HS-5 (cell line): ENCODE results near the gene ERFL.

Experiments
- DNase-seq: peaks from one replicate; pipeline ENCODE4 v3.0.0-alpha.2; 2012; ENCODE audit warnings: low read depth

The ERFL gene

DNA sequence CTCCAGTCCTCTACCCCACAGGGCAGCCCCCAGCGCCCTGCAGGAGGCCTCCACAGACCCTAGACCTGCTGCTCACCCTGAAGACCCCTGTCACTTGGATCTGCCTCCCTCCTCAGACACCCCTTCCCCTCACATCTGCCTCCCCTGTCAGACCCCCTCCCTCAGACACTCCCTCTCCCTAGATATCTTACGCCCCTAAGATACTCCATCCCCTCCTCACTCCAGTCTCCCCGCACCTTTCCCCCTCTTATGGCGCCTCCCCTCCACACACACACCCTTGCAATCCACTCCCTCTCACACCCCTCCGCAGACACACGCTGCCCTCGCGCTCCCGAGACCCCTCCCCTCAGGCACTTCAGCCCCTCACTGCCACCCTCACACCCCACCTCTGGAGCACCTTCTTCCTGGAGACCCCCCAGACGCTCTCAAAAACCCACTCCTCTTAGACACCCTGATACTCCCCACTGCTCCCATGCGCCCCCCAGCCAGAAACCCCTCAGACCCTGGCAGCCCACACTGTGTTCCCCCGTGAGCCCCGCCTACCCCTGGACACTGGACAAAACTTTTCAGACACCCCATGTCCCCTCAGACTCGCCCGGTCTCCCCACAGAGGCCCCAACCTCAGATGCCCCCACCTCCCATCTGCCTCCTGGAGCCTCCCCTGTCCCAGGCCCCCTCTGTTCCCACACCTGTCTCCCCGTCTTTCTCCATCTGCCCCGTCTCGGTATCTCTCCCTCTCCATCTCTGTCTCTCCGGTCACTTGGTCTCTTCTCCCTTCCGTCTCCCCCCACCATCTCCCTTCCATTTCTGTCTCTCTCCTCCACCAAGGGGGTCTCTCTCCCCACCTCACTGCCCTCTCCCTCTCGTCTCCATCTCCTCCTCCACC lies 14.5 kb downstream of the ERFL start:
- no peak for DNase-seq

- DNase-seq: no peak
These were observed 15.2 kb downstream of the ERFL start for GRCh38 chr19:41912899-41913537.

GRCh38 chr19:41911889-41912731 lies 16.1 kb downstream of the ERFL start:
- DNase-seq: no peak

GRCh38 chr19:41910992-41911888 lies 17.0 kb downstream of the ERFL start:
- no peak for DNase-seq

DNA sequence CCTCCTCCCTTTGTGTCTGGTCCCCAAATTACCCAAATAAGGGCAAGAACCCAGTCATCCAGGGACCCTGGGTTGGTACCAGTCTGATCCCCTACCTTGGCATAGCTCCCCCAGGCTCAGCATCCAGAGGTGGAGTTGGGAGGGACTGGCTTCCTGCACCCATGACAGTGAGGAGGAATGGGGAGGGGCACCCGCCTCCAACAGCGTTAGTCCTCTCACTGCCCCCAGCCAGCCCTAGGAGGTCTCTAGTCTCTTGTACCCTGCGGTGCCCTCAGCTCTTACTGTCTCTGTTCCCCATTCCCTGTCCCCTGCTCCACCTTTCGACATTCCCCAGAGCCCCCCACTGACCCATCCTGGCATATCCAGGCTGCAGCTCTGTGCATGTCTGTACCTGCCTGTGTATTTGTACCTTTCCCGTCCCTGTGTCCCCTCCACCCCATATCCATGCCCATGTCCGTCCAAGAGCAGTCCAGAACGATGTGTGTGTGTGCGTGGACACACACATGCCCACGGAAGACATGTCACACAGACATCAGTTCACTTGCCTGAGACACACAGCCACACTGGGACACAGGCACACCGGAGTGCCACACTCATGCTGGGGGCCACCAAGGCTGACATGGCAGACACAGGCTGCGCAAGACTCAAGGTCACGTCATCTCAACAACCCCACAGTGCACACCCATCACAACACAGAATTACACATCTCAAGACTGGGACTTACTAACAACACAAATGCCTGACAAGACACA lies 17.8 kb downstream of the ERFL start:
- DNase-seq: no peak

- no peak for DNase-seq
These were observed 18.5 kb downstream of the ERFL start for GRCh38 chr19:41909706-41910105.

- DNase-seq: no peak
These were observed 19.4 kb downstream of the ERFL start for GRCh38 chr19:41908724-41909464.

DNA sequence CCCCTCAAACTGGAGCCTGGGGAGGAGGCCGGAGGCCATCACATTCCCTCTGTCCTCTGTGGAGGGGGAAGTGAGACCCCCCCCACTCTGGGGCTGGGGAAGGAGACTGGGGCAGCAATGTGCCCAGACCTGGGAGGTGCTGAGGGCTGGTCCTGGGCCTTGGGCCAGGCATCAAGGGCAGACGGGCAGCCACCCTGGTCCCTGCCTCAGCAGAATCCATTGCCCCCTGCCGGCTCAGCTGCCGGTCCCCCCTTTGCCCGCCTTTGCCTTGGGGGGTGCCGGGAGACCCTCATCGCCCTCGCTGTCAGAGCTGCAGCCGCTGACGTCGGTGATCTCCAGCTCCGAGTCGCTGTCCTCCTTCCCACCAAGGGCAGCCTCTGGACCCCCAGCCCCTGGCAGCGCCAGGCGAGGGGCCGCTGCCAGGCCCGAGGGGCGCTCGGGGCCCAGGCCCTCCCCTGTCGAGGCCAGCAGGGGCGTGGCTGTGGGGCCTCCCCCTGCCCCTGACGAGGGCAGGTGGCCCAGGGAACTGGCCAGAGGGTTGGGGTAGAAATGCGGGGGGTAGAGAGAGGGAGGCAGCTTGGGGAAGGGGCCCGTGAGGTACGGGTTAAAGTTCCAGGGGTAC lies 20.1 kb downstream of the ERFL start:
- no peak for DNase-seq

- no peak for DNase-seq
These were observed 21.2 kb downstream of the ERFL start for GRCh38 chr19:41906916-41907680.

DNA sequence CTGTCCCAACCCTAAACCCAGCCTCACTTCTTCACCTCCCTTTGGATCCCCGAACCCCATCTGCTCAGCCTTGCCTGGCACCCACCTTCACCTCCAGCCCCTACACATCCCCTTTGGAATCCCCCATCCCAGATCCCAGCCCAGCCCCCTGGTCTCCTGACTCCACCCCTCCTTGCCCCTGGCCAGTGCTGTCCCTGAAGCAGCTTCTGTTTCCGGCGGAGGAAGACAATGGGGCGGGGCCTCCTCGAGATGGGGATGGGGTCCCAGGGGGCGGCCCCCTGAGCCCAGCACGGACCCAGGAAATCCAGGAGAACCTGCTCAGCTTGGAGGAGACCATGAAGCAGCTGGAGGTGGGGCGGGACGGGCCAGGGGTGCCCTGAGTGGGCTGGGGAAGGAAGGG lies 22.0 kb downstream of the ERFL start:
- no peak for DNase-seq

GRCh38 chr19:41905273-41906002 lies 22.8 kb downstream of the ERFL start:
- DNase-seq: no peak

DNA sequence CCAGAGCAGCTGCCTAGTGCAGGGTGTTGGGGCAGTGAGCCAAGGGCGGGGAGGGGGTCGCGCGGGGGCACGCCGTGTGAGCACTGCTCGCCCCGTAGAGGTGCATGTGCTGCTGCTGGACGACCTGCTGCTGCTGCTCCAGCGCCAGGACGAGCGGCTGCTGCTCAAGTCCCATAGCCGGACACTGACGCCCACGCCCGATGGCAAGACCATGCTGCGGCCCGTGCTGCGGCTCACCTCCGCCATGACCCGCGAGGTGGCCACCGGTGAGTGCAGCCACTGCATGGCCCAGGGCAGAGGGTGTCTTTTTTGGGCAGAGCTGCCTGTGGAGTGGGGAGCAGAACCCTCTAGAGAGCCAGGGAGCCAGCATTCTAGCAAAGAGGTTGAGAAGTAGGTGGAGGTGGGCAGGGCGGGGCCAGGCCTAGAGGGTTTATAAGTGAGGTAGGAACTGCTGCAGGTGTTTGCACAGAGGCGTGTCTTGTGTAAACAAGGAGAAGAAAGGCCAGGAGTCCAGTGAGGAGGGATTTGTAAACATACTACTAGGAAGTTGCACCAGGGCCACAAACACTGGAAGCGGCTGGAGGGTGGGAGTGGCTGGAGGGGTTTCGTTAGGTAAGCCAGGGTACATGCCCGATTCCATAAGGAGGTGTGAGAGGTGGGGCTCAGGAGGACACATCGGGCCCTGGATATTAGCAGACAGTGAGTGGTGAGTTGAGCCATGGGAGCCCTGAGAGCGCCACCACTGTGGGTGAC lies 24.0 kb downstream of the ERFL start:
- no peak for DNase-seq

DNA sequence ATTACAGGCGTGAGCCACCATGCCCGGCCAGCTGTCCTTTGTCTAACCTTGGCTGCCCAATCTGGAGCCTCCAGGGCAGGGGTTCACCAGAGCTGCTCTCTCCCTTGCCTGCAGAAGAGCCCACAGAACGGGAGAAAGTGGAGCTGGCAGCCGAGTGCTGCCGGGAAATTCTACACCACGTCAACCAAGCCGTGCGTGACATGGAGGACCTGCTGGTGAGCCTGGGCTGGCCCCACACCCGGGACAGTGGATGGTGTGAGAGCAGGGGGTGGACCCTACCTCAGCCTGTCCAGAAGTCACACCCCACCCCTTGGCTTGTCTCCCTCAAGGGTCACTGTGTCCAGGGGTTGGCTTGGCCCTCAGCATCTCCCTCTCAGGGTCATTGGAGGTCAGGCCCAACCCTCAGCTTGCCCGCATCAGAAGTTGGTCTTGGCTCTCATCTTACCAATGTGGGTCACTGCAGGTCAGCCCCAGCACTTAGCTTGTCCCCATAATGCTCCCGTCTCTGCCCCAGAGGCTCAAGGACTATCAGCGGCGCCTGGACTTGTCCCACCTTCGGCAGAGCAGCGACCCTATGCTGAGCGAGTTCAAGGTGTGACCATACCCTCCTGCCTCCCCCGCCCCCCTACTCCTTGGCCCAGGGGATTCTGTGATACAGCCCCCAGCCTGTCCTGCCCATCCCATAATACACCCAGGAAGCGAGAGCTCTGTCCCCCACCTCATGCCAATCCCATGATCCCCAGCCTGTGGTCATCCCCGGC lies 24.9 kb downstream of the ERFL start:
- no peak for DNase-seq

DNA sequence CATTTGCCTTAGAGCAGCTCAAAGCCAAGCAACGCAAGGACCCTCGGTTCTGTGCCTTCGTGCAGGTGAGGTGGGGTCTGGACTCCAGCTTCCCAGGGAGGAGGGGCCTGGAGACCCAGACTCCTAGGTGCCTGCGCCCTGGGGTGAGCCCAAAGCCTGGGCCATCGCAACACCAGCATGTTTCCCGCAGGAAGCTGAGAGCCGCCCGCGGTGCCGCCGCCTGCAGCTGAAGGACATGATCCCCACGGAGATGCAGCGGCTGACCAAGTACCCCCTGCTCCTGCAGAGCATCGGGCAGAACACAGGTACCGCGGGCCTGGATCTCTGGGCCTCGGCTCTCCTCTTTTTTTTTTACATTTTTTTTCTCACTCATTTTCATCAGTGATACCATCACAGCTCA lies 25.7 kb downstream of the ERFL start:
- DNase-seq: no peak

DNA sequence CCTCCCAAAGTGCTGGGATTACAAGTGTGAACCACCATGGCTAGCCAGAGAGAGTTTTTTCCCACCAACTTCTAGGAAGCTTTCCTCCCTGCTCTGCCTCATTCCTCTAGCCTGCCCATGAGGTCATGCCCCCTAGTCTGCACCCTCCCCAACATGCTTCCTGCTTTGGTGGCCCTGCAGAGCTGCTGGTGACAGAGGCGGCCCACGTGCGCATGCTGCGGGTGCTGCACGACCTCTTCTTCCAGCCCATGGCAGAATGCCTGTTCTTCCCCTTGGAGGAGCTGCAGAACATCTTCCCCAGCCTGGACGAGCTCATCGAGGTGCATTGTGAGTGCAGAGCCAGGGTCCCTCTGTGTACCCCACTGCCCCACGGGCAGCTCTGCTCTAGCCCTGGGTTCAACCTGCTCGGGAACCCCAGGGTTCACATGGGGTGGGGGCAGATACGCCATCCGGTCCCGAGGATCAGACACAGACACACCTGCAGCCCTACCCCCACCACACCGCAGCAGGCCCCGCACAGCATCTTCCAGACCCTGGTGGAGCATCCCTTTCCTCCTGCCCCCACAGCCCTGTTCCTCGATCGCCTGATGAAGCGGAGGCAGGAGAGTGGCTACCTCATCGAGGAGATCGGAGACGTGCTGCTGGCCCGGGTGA lies 26.4 kb downstream of the ERFL start:
- no peak for DNase-seq

DNA sequence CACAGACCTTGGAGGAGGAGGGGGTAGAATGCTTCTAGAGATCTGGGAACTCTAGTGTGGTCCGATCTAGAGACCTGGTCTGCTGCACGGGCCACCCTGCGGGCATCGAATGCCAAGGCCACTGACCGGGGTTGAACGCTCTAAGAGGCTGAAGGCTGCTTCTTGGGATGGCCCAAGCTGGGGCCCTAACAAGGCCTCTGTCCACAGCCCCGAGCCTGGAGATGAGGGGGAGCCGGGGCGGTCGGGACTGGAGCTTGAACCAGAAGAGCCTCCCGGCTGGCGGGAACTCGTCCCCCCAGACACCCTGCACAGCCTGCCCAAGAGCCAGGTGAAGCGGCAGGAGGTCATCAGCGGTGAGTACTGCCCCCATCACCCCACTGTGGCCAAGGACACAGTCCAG lies 30.0 kb downstream of the ERFL start:
- no peak for DNase-seq
